Smooth muscle cell of the umbilical artery (primary cell): Measurements from ENCODE around the gene SLC11A2. TPM values are rescaled to one million over a fixed set of nuclear protein-coding genes. Genes with fewer than 3 reads are reported as not detected.

Experiments
- total RNA-seq: library from RNA; depleted of rRNA; stranded (reverse); fragments of >200 nt; gene quantifications from 2 replicates; pipeline ENCODE4 v1.2.3, GENCODE V29; 2014

Gene SLC11A2
- total RNA-seq, result 87.1 and 173 TPM in 2 replicates

DNA sequence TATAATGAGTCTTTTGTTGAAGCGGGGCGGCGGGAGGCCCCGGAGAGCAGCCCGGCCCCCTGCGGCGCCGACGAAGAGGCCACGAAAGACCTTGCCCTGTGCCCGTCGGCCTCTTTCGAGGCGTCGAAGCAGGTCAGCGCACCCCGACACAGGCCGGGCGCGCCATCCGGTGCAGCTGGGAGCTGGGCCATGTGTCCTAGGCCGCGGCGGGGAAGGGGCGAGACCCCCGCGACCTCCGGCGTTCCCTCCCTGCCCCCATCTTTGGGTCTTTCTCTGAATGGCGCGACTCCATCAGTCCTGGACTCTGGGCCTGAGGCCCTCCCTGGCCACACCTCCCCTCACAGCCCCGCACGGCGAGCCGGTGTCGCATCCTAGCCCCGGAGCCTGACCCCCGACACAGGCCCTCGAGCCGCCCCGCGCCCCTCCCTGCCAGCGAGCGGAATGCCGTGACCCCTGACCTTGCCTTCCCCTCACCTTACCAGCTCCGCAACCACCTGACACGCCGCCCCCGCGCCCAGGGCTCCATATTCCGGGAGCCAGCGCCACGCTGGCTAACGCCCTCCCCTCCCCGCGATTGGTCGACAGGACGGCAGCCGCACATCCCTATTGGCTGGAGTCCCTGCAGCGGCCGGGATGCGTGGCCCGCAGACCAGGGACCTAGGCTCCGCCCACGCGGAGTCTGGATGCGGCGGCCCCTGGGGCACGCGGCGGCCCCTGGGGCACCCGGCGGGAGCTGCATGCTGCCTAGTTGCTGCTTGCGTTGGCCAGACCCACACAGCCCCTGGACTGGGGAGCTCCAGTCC, at the start of gene SLC11A2:
TSS of gene SLC11A2 (minus strand) at position 549 of the 803 bp plus-strand sequence. CDS start 15,656 bp downstream, outside the sequence.

GRCh38 chr12:51047655-51048540, 21.7 kb upstream of the SLC11A2 start, which contains the start of gene LETMD1:
TSS of gene LETMD1 (plus strand) at chr12:51048327. CDS start at chr12:51048357, 30 bp downstream.

GRCh38 chr12:50952510-50952909, 73.7 kb downstream of the SLC11A2 start, which contains the start of gene HIGD1C:
TSS of gene HIGD1C (plus strand) at chr12:50952544. CDS start at chr12:50953999, 1,455 bp downstream.

Other genes starting within 250 kb of the SLC11A2 start
- not detected in 2 replicates for gene TMPRSS12, start 183.5 kb downstream of the SLC11A2 start, total RNA-seq
- not detected in 2 replicates for gene HIGD1C, start 73.8 kb downstream of the SLC11A2 start, total RNA-seq
- 37.0 and 41.3 TPM in 2 replicates for gene LETMD1, start 21.9 kb upstream of the SLC11A2 start, total RNA-seq
- 24.1 and 37.1 TPM in 2 replicates for gene CSRNP2, start 57.2 kb upstream of the SLC11A2 start, total RNA-seq
- 10.4 and 18.5 TPM in 2 replicates for gene TFCP2, start 146.8 kb upstream of the SLC11A2 start, total RNA-seq
- 1.2 and 2.4 TPM in 2 replicates for gene POU6F1, start 191.7 kb upstream of the SLC11A2 start, total RNA-seq
- 59.4 and 66.6 TPM in 2 replicates for gene DAZAP2, start 212.4 kb upstream of the SLC11A2 start, total RNA-seq
- 4.2 and 20.0 TPM in 2 replicates for gene SMAGP, start 244.0 kb upstream of the SLC11A2 start, total RNA-seq